Mammary epithelial cell (primary cell): ENCODE data around the gene TBC1D23.
"Not testable (repeated sequence)": the region's sequence is repeated elsewhere in the genome, so short reads cannot be mapped to it uniquely, and the experiment has no call there.

Experiments
- EZH2 ChIP-seq: IDR thresholded peaks from 2 replicates; pipeline ENCODE4 v1.6.1; 2012; ENCODE audit warnings: low read length, inconsistent platforms, borderline replicate concordance
- TF ChIP-seq, protein P1 (sequence below), 2 donors: IDR thresholded peaks in 1 of 2; conservative IDR thresholded peaks in 1 of 2; 2 replicates each; pipeline ENCODE4 v1.5.1; 2011 to 2012; ENCODE audit warnings: inconsistent platforms in 2 of 2, low read length in 2 of 2, mild to moderate bottlenecking in 2 of 2, control low read depth in 1 of 2, low read depth in 1 of 2; ENCODE audit not compliant: insufficient read depth in 1 of 2; ENCODE audit errors: extremely low read depth in 1 of 2

DNA sequence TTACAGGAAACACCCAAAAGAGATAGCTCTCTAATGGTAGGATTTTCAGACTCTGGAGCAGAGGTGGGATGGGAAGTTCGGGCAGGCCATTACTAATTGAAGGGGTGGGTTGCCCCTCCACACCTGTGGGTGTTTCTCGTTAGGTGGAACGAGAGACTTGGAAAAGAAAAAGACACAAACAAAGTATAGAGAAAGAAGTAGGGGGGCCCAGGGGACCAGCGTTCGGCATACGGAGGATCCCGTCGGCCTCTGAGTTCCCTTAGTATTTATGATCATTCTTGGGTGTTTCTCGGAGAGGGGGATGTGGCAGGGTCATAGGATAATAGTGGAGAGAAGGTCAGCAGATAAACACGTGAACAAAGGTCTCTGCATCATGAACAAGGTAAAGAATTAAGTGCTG is 75.4 kb downstream of the TBC1D23 start:
- TF ChIP-seq, protein P1, sequence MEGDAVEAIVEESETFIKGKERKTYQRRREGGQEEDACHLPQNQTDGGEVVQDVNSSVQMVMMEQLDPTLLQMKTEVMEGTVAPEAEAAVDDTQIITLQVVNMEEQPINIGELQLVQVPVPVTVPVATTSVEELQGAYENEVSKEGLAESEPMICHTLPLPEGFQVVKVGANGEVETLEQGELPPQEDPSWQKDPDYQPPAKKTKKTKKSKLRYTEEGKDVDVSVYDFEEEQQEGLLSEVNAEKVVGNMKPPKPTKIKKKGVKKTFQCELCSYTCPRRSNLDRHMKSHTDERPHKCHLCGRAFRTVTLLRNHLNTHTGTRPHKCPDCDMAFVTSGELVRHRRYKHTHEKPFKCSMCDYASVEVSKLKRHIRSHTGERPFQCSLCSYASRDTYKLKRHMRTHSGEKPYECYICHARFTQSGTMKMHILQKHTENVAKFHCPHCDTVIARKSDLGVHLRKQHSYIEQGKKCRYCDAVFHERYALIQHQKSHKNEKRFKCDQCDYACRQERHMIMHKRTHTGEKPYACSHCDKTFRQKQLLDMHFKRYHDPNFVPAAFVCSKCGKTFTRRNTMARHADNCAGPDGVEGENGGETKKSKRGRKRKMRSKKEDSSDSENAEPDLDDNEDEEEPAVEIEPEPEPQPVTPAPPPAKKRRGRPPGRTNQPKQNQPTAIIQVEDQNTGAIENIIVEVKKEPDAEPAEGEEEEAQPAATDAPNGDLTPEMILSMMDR (conservative IDR thresholded peaks at IDR 0.05 in 1 of 2, IDR thresholded peaks at IDR 0.05 in 1 of 2; ENCODE audit: extremely low read depth in 1 of 2, insufficient read depth in 1 of 2, low read depth in 1 of 2, low read length in 2 of 2): not testable (repeated sequence)
- TF ChIP-seq EZH2: not testable (repeated sequence)
